Skeletal muscle satellite cell (primary cell): ENCODE data around the gene IL36RN.

Experiments
- H3K27me3 ChIP-seq: 2 replicates; pipeline ENCODE4 v1.7.0; 2013; ENCODE audit warnings: low read length; ENCODE audit not compliant: control insufficient read depth, insufficient read depth
- H3K36me3 ChIP-seq: 2 replicates; pipeline ENCODE4 v1.7.0; 2013; ENCODE audit warnings: mild to moderate bottlenecking, control low read depth, low read length; ENCODE audit not compliant: insufficient read depth
- H3K4me1 ChIP-seq: 2 replicates; pipeline ENCODE4 v1.7.0; 2013; ENCODE audit warnings: low read length; ENCODE audit not compliant: control insufficient read depth, insufficient read depth
- H3K4me2 ChIP-seq: 2 replicates; pipeline ENCODE4 v1.7.0; 2013; ENCODE audit warnings: mild to moderate bottlenecking, low read length
- H3K4me3 ChIP-seq: 2 replicates; pipeline ENCODE4 v1.7.0; 2013; ENCODE audit warnings: low read length
- H3K9ac ChIP-seq: 2 replicates; pipeline ENCODE4 v1.7.0; 2013; ENCODE audit warnings: mild to moderate bottlenecking, low read depth, low read length, moderate library complexity
- H3K9me3 ChIP-seq: replicated peaks from 2 replicates; pipeline ENCODE4 v1.7.0; 2013; ENCODE audit warnings: mild to moderate bottlenecking, control low read depth, low read length

The IL36RN gene

DNA sequence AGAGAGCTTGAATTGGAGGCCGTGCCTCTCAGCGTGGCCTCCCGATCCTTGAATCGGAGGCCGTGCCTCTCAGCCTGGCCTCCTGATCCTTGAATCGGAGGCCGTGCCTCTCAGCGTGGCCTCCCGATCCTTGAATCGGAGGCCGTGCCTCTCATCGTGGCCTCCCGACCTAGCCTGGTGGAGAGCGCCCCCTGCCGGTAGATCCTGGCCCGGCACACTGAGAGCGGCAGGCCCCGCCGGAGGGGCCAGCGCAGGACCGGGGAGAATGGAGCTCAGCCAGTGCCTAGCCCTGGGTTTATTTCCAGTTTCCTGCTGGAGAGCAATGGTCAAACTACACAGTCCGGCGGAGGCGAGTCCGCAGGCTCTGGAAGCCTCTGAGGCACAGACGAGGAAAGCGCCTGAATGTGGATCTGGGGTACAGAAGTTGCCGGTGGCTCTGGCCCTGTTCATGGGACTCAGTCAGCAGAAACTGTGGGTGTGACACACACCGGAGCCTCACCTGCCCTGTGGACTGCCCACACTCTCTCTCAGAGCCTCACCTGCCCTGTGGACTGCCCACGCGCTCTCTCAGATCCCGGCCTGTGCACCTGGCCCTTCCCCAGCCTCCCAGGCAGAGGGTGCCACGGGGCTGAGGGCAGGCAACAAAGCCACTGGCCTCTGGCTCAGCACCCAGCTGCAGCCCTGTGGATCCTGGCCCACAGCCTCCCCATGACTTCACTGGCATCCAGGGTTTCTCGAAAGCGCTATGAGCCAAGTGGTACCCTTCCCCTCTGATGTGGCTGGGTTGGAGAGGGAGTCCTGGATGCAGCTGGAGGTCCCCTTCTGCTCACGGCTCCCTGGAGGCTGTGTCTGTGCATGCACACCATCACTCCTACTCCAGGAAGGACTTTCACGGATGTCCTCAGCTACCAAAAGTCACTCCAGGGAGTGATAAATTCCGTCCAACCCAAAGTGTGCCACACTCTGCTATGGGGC lies 7.8 kb upstream of the IL36RN start:
- Histone ChIP-seq H3K27me3 (peaks cover 4% of the 10 kb centered on the region), H3K9me3 (no peaks in the 10 kb centered on the region), H3K4me2 (no peak overlapping the region), H3K36me3 (no peaks in the 10 kb centered on the region), H3K4me3 (no peak overlapping the region), H3K9ac (no peak overlapping the region), H3K4me1 (no peaks in the 10 kb centered on the region)

DNA sequence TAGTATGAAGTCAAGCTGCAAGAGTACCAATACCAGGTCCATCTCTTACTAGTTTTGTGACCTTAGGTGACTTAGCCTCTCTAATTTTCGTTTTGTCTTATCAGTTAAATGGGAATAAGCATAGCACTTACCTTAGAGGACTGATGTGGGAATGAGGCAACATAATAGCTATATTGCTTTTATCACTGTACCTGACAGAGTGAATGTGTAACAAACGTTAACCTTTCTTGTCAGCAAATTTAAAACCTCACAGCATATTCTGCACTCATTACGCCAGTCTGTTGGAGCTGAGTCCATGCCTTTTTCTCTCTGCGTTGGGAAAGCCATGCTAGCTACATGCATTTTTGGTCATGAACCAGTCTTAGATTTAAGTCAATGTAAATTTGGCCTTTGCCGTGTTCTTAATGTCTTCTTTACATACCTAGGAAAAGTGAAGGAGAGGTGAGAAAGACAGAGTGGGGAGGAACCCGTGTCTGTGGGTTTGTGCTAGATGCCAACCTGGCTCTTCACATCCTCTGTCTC lies 6.5 kb upstream of the IL36RN start, which contains the start of gene IL36B:
Gene IL36B (minus strand): TSS at position 472 of the 522 bp plus-strand sequence.
- no peaks in the 10 kb centered on the region for H3K36me3 ChIP-seq
- peaks cover 8% of the 10 kb centered on the region for H3K27me3 ChIP-seq
- H3K4me3 ChIP-seq, result no peak within 1 kb of the TSS
- no peaks in the 10 kb centered on the region for H3K4me1 ChIP-seq
- no peaks in the 10 kb centered on the region for H3K9me3 ChIP-seq
- no peak within 1 kb of the TSS for H3K4me2 ChIP-seq
- no peak within 1 kb of the TSS for H3K9ac ChIP-seq

DNA sequence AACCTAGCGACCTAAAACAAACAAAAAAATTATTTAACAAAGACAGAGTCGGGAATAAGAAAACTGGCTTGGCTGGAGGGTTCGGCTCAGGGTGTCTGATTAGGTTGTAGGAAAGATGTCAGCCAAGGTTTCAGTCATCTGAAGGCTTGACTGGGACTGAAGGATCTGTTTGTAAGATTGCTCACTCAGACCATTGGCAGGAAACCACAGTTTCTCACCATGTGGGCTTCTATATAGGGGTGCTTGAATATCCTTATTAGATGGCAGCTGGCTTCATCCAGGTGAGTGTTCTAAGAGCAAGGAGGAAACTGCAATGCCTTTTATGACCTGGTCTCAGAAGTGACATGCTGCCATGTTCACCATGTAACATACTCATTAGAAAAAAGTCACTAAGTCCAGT lies 5.3 kb upstream of the IL36RN start:
- no peak overlapping the region for H3K9ac ChIP-seq
- H3K9me3 ChIP-seq, result no peaks in the 10 kb centered on the region
- H3K36me3 ChIP-seq, result no peaks in the 10 kb centered on the region
- H3K27me3 ChIP-seq, result peaks cover 12% of the 10 kb centered on the region
- no peaks in the 10 kb centered on the region for H3K4me1 ChIP-seq
- H3K4me3 ChIP-seq, result no peak overlapping the region
- H3K4me2 ChIP-seq, result no peak overlapping the region

DNA sequence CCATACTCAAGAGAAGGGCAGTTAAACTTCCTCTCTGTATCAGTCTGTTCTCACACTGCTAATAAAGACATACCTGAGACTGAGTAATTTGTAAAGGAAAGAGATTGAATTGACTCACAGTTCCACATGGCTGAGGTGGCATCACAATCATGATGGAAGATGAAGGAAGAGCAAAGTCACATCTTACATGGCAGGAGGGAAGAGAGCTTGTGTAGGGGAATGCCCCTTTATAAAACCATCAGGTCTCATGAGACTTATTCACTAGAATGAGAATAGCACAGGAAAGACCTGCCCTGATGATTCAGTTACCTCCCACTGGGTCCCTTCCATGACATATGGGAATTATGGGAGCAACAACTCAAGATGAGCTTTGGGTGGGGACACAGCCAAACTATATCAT lies 4.9 kb upstream of the IL36RN start:
- Histone ChIP-seq H3K4me1 (no peaks in the 10 kb centered on the region), H3K4me2 (no peak overlapping the region), H3K27me3 (peaks cover 16% of the 10 kb centered on the region), H3K9ac (no peak overlapping the region), H3K9me3 (no peaks in the 10 kb centered on the region), H3K4me3 (no peak overlapping the region), H3K36me3 (no peaks in the 10 kb centered on the region)

DNA sequence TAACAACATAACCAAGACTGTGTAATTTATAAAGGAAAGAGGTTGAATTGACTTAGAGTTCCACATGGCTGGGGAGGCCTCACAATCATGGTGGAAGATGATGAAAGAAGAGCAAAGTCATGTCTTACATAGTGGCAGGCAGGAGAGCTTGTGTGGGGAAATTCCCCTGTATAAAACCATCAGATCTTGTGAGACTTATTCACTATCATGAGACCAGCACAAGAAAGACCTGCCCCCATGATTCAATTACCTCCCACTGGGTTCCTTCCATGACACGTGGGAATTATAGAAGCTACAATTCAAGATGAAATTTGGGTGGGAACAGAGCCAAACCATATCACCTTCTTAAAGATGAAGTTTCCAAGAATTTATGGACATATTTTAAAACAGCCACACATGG lies 2.5 kb upstream of the IL36RN start:
- Histone ChIP-seq H3K36me3 (no peaks in the 10 kb centered on the region), H3K4me1 (no peaks in the 10 kb centered on the region), H3K9ac (no peak overlapping the region), H3K9me3 (no peaks in the 10 kb centered on the region), H3K4me2 (no peak overlapping the region), H3K4me3 (no peak overlapping the region), H3K27me3 (peaks cover 20% of the 10 kb centered on the region)

DNA sequence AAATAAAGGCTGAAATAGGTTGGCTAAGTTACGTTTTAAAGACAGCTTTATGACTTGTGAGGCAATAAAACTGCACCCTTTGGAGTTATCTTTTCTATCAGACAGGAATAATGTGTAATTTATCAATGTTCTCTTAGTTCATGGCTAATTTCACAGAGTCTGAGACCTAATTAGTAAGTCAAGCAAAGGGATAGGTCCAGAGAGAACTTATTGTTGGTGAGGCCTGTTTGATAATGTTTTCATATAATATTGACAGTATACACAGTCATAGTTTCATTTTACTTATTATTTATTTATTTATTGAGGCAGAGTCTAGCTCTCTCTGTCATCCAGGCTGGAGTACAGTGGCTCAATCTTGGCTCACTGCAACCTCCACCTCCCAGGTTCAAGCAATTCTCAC lies 1.9 kb upstream of the IL36RN start:
- H3K4me1 ChIP-seq, result no peaks in the 10 kb centered on the region
- no peaks in the 10 kb centered on the region for H3K9me3 ChIP-seq
- H3K4me2 ChIP-seq, result no peak overlapping the region
- no peak overlapping the region for H3K4me3 ChIP-seq
- H3K9ac ChIP-seq, result no peak overlapping the region
- H3K36me3 ChIP-seq, result no peaks in the 10 kb centered on the region
- H3K27me3 ChIP-seq, result peaks cover 20% of the 10 kb centered on the region

DNA sequence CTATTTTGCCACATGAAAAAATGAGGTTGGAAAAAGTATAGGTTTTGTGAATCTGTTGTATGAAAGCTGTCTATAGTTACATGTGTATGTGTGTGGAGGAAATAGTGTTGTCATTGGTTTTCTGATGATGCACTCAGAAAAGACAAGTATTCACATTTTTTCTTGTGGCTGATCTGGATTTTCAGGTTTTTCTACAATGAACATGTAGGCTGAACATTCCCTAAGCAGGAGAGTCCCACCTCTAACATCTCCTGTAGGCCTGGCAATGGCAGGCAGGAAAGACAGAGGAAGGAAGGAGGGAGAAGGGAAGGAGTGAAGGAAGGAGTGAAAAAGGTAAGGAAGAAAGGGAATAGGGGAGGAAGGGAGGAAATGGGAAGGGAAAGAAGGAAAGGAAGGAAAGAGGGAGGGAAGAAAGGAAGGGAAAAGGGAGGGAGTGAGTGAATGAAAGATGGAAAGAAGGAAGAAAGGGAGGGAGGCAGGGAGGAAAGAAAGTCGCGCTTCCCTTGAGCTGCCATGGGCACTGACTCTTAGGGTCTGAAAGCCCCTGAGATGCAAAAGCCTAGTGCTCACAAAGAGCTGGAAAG lies 495 bp upstream of the IL36RN start:
- no peaks in the 10 kb centered on the region for H3K4me1 ChIP-seq
- no peak overlapping the region for H3K4me2 ChIP-seq
- peaks cover 18% of the 10 kb centered on the region for H3K27me3 ChIP-seq
- no peaks in the 10 kb centered on the region for H3K36me3 ChIP-seq
- no peak overlapping the region for H3K4me3 ChIP-seq
- H3K9ac ChIP-seq, result no peak overlapping the region
- H3K9me3 ChIP-seq, result no peaks in the 10 kb centered on the region

DNA sequence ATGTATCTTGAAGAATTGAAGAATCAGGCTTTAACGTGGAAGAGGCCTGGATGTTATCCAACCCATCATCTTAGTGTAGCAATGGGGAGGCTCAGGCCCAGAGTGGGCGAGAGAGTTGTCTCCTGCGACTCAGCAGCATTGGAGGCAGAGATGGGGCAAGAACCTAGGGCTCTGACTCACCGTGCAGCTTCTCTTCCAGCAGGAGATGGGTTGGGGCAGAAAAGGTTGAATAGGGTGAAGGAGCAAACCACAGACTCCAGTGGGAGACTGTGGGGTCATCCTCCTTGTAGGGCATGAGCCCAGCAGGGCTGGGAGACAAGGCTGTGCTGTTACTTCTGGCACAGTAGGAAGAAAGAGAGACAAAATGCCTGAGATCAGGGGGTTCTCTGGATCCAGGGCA lies 1.4 kb downstream of the IL36RN start:
- Histone ChIP-seq H3K4me3 (no peak overlapping the region), H3K9me3 (no peaks in the 10 kb centered on the region), H3K27me3 (peaks cover 34% of the 10 kb centered on the region), H3K4me2 (no peak overlapping the region), H3K4me1 (no peaks in the 10 kb centered on the region), H3K9ac (no peak overlapping the region), H3K36me3 (no peaks in the 10 kb centered on the region)

DNA sequence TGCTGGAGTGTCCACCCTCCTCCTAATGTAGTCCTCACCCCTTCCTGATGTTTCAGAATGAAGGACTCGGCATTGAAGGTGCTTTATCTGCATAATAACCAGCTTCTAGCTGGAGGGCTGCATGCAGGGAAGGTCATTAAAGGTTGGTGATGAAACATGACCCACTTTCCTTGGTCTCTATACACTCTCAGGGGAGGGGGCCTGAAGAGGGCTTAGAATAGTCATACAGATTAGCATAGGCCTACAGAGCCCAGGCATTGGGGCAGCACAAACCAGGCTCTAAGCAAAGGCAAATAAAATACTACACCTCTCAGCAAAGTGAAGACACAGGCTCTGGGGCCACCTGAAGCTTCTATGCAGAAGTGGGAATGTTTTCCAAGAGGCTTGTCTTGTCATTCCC lies 1.8 kb downstream of the IL36RN start:
- Histone ChIP-seq H3K27me3 (peaks cover 34% of the 10 kb centered on the region), H3K36me3 (no peaks in the 10 kb centered on the region), H3K4me2 (no peak overlapping the region), H3K4me3 (no peak overlapping the region), H3K9me3 (no peaks in the 10 kb centered on the region), H3K9ac (no peak overlapping the region), H3K4me1 (no peaks in the 10 kb centered on the region)

DNA sequence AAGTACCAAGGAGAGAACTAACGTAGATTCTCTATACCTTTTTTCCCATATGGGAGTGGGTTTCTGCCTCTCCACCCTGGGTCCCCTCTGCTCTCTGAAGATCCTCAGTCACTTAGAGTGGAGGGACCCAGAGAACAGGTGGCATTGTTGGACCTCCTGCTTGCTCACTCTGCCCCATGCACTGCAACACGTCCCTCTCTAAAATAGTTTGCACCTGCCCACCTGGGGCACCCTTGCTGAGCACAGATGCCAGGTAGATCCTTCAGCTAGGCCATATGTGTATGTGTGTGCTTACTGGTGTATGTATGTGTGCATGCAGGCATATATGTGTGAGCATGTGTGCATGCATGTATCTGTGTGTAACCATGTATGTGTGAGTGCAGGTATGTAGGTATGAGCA lies 2.2 kb downstream of the IL36RN start:
- no peaks in the 10 kb centered on the region for H3K9me3 ChIP-seq
- no peak overlapping the region for H3K9ac ChIP-seq
- H3K36me3 ChIP-seq, result no peaks in the 10 kb centered on the region
- H3K27me3 ChIP-seq, result peaks cover 34% of the 10 kb centered on the region
- H3K4me1 ChIP-seq, result no peaks in the 10 kb centered on the region
- H3K4me2 ChIP-seq, result no peak overlapping the region
- H3K4me3 ChIP-seq, result no peak overlapping the region

DNA sequence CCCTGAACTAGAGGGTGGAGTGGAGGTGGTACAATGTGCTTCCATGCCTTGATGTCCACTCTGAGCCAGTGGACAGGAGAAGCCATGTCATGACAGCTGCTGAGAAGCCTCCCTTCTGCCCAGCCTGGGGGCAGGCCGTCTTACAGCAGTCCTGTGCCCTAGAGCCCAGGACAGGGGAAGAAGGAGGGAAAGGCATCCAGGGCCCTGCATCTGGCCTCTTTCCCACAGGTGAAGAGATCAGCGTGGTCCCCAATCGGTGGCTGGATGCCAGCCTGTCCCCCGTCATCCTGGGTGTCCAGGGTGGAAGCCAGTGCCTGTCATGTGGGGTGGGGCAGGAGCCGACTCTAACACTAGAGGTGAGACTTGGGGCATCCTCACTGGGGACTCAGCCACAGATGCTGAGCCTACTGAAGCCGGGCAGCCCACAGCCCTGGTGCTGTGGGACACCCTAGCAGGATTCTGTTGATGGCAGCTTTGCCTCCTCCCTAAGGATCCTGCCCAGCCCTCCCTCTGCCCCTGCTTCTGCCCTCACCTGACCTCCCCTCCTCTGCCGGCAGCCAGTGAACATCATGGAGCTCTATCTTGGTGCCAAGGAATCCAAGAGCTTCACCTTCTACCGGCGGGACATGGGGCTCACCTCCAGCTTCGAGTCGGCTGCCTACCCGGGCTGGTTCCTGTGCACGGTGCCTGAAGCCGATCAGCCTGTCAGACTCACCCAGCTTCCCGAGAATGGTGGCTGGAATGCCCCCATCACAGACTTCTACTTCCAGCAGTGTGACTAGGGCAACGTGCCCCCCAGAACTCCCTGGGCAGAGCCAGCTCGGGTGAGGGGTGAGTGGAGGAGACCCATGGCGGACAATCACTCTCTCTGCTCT lies 3.1 kb downstream of the IL36RN start:
- H3K9ac ChIP-seq, result no peak overlapping the region
- H3K4me3 ChIP-seq, result no peak overlapping the region
- no peaks in the 10 kb centered on the region for H3K9me3 ChIP-seq
- H3K27me3 ChIP-seq, result peaks cover 30% of the 10 kb centered on the region
- no peaks in the 10 kb centered on the region for H3K36me3 ChIP-seq
- H3K4me2 ChIP-seq, result no peak overlapping the region
- H3K4me1 ChIP-seq, result no peaks in the 10 kb centered on the region
